ENCODE results near the gene TRNT1. TPM values are rescaled to one million over a fixed set of nuclear protein-coding genes. Genes with fewer than 3 reads are reported as not detected.

TRNT1 gene
- total RNA-seq, 1 experiment from 2014 or later: 26.2 TPM

DNA sequence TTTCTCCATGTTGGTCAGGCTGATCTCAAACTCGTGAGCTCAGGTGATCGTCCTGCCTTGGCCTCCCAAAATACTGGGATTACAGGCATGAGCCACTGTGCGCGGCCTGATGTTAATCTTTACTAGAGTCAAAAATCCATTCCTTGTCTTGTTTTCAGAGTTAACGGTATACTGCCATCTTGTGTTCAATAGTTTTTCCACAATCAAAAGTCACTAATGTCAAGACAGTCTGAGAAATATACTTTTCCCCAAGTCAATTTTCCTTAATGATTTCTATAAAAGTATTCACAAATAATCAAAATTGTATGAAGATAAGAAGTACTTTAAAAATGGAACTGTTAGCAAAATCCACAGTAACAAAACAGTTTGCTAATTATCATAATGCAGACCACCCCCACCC, 44.3 kb downstream of the TRNT1 start:
- Histone ChIP-seq H3F3A (ENCODE audit: low read length, unreplicated experiment) (no peaks in the 10 kb centered on the region), H3K9ac (ENCODE audit: low read length) (no peak overlapping the region), H3K9me2 (replicated peaks; ENCODE audit: low read length) (no peaks in the 10 kb centered on the region), H3K4me3 (ENCODE audit: low read length) (no peak overlapping the region), H4K20me1 (ENCODE audit: low read length) (no peaks in the 10 kb centered on the region), H3K4me2 (ENCODE audit: low read length) (no peak overlapping the region), H2AFZ (ENCODE audit: low read length) (no peak overlapping the region), H3K27ac (ENCODE audit: low read length) (no peak overlapping the region), H3K9me3 (ENCODE audit: low read length) (no peaks in the 10 kb centered on the region), H3K36me3 (ENCODE audit: low read depth, low read length) (peaks cover 59% of the 10 kb centered on the region), H3K79me2 (ENCODE audit: low read length) (peaks cover 5% of the 10 kb centered on the region; the same call in 1 of the 2 replicates), H3K27me3 (ENCODE audit: low read length) (no peaks in the 10 kb centered on the region), H3K4me1 (ENCODE audit: insufficient read depth, low read length) (no peaks in the 10 kb centered on the region)
- ChIA-PET CTCF (no interaction called here), POLR2A (ENCODE audit: unreplicated experiment) (no interaction called here)
- DNase-seq (peak; percentile 58), ATAC-seq (peak; percentile 69)
- intact Hi-C loops (cut with micrococcal nuclease): loop anchor here (2.0 kb wide), 1 partner anchor 20 kb away; no protein-coding TSS in a partner anchor
- TF ChIP-seq EZH2 (IDR thresholded peaks at IDR 0.05; ENCODE audit: low read length, unreplicated experiment): no peak
- TF ChIP-seq, protein P1, sequence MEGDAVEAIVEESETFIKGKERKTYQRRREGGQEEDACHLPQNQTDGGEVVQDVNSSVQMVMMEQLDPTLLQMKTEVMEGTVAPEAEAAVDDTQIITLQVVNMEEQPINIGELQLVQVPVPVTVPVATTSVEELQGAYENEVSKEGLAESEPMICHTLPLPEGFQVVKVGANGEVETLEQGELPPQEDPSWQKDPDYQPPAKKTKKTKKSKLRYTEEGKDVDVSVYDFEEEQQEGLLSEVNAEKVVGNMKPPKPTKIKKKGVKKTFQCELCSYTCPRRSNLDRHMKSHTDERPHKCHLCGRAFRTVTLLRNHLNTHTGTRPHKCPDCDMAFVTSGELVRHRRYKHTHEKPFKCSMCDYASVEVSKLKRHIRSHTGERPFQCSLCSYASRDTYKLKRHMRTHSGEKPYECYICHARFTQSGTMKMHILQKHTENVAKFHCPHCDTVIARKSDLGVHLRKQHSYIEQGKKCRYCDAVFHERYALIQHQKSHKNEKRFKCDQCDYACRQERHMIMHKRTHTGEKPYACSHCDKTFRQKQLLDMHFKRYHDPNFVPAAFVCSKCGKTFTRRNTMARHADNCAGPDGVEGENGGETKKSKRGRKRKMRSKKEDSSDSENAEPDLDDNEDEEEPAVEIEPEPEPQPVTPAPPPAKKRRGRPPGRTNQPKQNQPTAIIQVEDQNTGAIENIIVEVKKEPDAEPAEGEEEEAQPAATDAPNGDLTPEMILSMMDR (conservative IDR thresholded peaks at IDR 0.05; ENCODE audit: low read depth, low read length): peak; percentile 58
- no TSS peak for BruUV-seq (replicated peaks)

DNA sequence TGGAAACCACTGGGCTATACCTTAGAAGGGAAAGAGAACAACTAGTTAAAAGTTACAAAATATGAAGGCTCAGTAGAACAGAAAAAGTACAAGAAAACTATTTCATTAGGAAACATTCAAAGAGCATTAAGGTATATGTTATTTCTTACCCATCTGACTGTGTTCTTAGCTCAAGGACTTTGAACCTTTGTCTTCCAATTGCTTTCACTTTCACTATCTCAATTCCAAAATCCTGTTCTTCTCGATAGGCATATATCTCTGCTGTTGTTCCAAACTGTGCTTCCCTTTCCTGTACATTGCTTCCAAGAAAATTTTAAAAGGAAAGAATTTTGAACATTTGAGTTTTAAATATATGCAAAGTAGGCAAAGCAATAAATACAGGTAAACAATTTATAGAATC, 45.9 kb downstream of the TRNT1 start:
- Histone ChIP-seq H3K9me3 (ENCODE audit: low read length) (no peaks in the 10 kb centered on the region), H3K27ac (ENCODE audit: low read length) (no peak overlapping the region), H2AFZ (ENCODE audit: low read length) (no peak overlapping the region), H3K4me2 (ENCODE audit: low read length) (no peak overlapping the region), H3K9ac (ENCODE audit: low read length) (no peak overlapping the region), H3K4me1 (ENCODE audit: insufficient read depth, low read length) (peaks cover 2% of the 10 kb centered on the region; the same call in 1 of the 2 replicates), H3K27me3 (ENCODE audit: low read length) (no peaks in the 10 kb centered on the region), H3K36me3 (ENCODE audit: low read depth, low read length) (peaks cover 46% of the 10 kb centered on the region), H3F3A (ENCODE audit: low read length, unreplicated experiment) (no peaks in the 10 kb centered on the region), H3K4me3 (ENCODE audit: low read length) (no peak overlapping the region), H4K20me1 (ENCODE audit: low read length) (peaks cover 11% of the 10 kb centered on the region), H3K9me2 (replicated peaks; ENCODE audit: low read length) (no peaks in the 10 kb centered on the region), H3K79me2 (ENCODE audit: low read length) (peaks cover 21% of the 10 kb centered on the region)
- ChIA-PET POLR2A (ENCODE audit: unreplicated experiment) (no interaction called here), CTCF (no interaction called here)
- no peak for ATAC-seq
- DNase-seq: no peak
- no TSS peak for BruUV-seq (replicated peaks)
- no peak for TF ChIP-seq EZH2phosphoT487 (IDR thresholded peaks at IDR 0.05; ENCODE audit: borderline replicate concordance, low read length)
- TF ChIP-seq, protein P1 (conservative IDR thresholded peaks at IDR 0.05; ENCODE audit: low read depth, low read length): no peak
- TF ChIP-seq EZH2 (IDR thresholded peaks at IDR 0.05; ENCODE audit: low read length, unreplicated experiment): no peak
- intact Hi-C loops (cut with micrococcal nuclease): no loop called here

DNA sequence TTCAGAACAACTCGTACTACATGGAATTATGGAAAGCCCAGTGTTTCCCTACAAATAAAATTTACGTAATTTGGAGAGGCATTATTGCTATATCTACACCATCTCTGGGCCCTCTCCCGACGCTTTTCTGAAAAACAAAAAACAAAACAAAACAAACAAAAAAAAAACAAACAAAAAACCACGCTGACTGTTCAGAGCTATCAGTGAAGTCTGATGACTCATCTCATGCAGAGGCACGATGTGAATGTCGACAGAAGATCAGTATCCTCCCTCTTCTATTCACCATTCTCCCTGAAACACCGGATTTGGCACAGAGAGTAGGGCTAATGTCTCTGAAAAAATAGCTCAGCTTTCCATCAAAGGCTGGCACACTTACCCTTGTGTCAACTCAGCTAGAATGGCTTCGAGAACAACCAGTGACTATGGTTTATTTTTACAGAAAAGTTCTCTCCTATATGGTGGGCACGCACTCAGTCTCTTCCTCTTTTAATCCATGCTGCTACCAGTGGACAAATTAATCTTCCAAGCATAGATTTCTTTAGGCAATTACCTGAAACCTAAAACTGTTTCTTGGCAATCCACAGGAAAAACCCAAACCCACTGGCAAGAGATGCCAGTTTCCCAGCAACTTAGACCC, 51.2 kb downstream of the TRNT1 start:
- Histone ChIP-seq H3F3A (ENCODE audit: low read length, unreplicated experiment) (no peaks in the 10 kb centered on the region), H3K27me3 (ENCODE audit: low read length) (no peaks in the 10 kb centered on the region), H2AFZ (ENCODE audit: low read length) (no peak overlapping the region), H3K36me3 (ENCODE audit: low read depth, low read length) (peaks cover 18% of the 10 kb centered on the region), H3K4me3 (ENCODE audit: low read length) (peak overlapping the region; percentile 99), H4K20me1 (ENCODE audit: low read length) (peaks cover 24% of the 10 kb centered on the region), H3K4me1 (ENCODE audit: insufficient read depth, low read length) (peaks cover 19% of the 10 kb centered on the region), H3K4me2 (ENCODE audit: low read length) (peak overlapping the region; percentile 91), H3K9me3 (ENCODE audit: low read length) (no peaks in the 10 kb centered on the region), H3K27ac (ENCODE audit: low read length) (no peak overlapping the region), H3K9me2 (replicated peaks; ENCODE audit: low read length) (no peaks in the 10 kb centered on the region), H3K79me2 (ENCODE audit: low read length) (peaks cover 40% of the 10 kb centered on the region), H3K9ac (ENCODE audit: low read length) (no peak overlapping the region)
- DNase-seq (peak; percentile 35), ATAC-seq (no peak)
- no TSS peak for BruUV-seq (replicated peaks)
- TF ChIP-seq, protein P1 (conservative IDR thresholded peaks at IDR 0.05; ENCODE audit: low read depth, low read length): no peak
- TF ChIP-seq EZH2phosphoT487 (IDR thresholded peaks at IDR 0.05; ENCODE audit: borderline replicate concordance, low read length) (no peak), EZH2 (IDR thresholded peaks at IDR 0.05; ENCODE audit: low read length, unreplicated experiment) (no peak)
- CTCF ChIA-PET: interaction anchor here (0.9 kb wide), 1 partner anchor 23 kb away, joined by 4 read pairs; no protein-coding TSS in a partner anchor
- intact Hi-C loops (cut with micrococcal nuclease): loop anchor here (2.0 to 5.0 kb wide), 2 partner anchors 36 to 51 kb away; partner anchors contain the start of gene TRNT1
- POLR2A ChIA-PET (ENCODE audit: unreplicated experiment): interaction anchor here (0.5 kb wide), 1 partner anchor 1462 kb away, joined by 3 read pairs; no protein-coding TSS in a partner anchor
